ENCODE data around the gene POMP. TPM values are rescaled to one million over a fixed set of nuclear protein-coding genes. Genes with fewer than 3 reads are reported as not detected.

POMP gene
- total RNA-seq, 1 donor from 2014 or later: 54.0 TPM

- Mint-ChIP-seq H3K36me3 (ENCODE audit: low read depth) (peaks cover 10% of the 10 kb centered on the region), H3K9me3 (no peaks in the 10 kb centered on the region), H3K4me3 (peak overlapping the region; percentile 92), H3K4me1 (peaks cover 23% of the 10 kb centered on the region), H3K27ac (peak overlapping the region; percentile 92), H3K27me3 (no peaks in the 10 kb centered on the region)
- DNase-seq (no peak), ATAC-seq (ENCODE audit: low read depth) (no peak)
- intact Hi-C loops (cut with micrococcal nuclease): loop anchor here (1.0 to 10.0 kb wide), 8 partner anchors 10 to 1933 kb away; partner anchors contain the start of genes MTIF3 and RPL21
- ChIA-PET POLR2A (interaction anchor here (1.2 to 4.3 kb wide), 3 partner anchors 10 to 1097 kb away, joined by 5 to 37 read pairs (median 14); partner anchors contain the start of genes LNX2 and POMP), CTCF (interaction anchor here (1.2 kb wide), 1 partner anchor 13 kb away, joined by 3 read pairs; no protein-coding TSS in a partner anchor)
- TF ChIP-seq, protein P1, sequence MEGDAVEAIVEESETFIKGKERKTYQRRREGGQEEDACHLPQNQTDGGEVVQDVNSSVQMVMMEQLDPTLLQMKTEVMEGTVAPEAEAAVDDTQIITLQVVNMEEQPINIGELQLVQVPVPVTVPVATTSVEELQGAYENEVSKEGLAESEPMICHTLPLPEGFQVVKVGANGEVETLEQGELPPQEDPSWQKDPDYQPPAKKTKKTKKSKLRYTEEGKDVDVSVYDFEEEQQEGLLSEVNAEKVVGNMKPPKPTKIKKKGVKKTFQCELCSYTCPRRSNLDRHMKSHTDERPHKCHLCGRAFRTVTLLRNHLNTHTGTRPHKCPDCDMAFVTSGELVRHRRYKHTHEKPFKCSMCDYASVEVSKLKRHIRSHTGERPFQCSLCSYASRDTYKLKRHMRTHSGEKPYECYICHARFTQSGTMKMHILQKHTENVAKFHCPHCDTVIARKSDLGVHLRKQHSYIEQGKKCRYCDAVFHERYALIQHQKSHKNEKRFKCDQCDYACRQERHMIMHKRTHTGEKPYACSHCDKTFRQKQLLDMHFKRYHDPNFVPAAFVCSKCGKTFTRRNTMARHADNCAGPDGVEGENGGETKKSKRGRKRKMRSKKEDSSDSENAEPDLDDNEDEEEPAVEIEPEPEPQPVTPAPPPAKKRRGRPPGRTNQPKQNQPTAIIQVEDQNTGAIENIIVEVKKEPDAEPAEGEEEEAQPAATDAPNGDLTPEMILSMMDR (IDR thresholded peaks at IDR 0.05): no peak
Observed at GRCh38 chr13:28718196-28718542, 59.2 kb downstream of the POMP start.

DNA sequence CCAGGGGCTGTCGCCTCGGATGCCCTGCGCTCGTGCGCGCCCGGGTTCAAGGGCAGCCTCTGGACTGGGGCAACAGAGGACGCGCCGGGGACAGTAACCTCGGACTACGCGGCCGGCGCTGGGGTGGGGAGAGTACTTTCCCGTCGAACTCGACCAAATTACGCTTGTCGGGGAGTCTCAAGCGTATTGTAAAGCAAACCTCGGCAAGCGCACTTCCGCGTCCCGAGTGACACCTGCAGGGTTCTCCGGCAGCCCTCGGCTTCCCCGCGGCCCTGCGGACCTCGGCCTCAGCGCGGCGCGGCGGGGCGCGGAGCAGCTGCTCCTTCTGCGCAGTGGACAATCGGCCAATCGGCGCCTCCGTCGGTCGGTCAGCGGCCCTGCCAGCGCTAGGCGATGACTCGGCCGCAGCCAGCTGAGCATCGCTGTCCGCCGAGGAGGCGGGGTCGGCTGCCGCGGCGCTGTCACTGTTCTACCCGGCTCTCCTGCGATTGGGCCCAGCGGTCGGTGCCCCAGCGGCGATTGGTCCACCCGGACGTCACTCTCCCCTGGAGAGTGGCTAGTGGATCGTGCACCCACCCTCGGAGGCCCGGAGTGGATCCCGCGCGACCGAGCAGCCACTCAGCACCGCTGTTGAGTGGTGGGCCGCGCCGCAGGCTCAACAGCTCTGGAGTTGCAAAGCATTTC is 59.8 kb downstream of the POMP start, which contains the start of gene SLC46A3:
Gene SLC46A3 (minus strand): TSS at position 428 of the 684 bp plus-strand sequence. CDS start 972 bp downstream, outside the sequence.
- ATAC-seq (ENCODE audit: low read depth) (peak; percentile 98), DNase-seq (peak; percentile 95)
- intact Hi-C loops (cut with micrococcal nuclease): loop anchor here (1.0 to 10.0 kb wide), 10 partner anchors 10 to 1934 kb away; partner anchors contain the start of genes MTIF3, POMP and RPL21
- peak within 1 kb of the TSS; percentile 92 for H3K27ac Mint-ChIP-seq
- peak within 1 kb of the TSS; percentile 92 for H3K4me3 Mint-ChIP-seq
- TF ChIP-seq, protein P1 (IDR thresholded peaks at IDR 0.05): no peak
- H3K4me1 Mint-ChIP-seq: peaks cover 23% of the 10 kb centered on the region
- ChIA-PET CTCF (interaction anchor here (1.2 kb wide), 1 partner anchor 14 kb away, joined by 3 read pairs; no protein-coding TSS in a partner anchor), POLR2A (interaction anchor here (0.5 to 4.3 kb wide), 4 partner anchors 8 to 1098 kb away, joined by 3 to 37 read pairs (median 10); partner anchors contain the start of genes LNX2 and POMP)
- no peaks in the 10 kb centered on the region for H3K27me3 Mint-ChIP-seq
- peaks cover 6% of the 10 kb centered on the region for H3K36me3 Mint-ChIP-seq (ENCODE audit: low read depth)
- H3K9me3 Mint-ChIP-seq: no peaks in the 10 kb centered on the region

DNA sequence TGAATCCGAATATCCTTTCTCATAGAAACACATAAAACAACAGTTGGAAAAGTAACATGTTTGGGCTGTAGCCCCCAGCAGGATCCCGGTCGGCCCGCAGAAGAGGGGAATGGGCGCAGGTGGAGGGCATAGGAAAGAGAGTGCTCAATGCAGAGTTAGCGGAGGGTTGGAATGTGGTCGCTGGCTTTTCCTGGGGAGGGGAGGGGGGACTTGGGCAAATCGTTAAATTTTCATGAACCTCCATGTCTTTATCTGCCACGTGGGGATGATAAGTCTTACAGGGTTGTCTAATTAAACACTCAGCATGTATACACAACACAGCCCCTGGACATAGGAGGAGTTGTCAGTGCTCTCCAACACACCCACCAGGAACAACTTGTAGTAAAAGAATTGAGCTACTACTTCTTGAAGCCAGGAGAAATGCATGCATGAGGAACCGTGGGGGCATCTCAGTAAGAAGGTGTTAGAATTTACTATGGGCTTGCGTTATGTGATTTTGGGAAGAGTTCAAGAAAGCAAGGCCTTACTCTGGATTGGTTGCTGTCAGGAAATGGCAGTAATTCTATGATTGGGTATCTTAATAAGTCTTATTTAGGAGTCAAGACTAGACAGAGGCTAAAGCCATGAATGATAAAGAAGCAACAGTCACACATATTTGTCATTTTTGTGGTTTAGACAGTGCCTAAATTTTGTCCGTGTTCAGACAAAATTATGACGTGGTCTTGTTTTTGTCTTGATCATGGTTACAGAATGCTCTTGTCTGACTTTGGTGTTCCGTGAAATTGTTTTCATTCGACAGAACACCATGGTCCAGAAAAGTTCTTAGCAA is 60.5 kb downstream of the POMP start:
- Mint-ChIP-seq H3K27me3 (peaks cover 2% of the 10 kb centered on the region), H3K4me3 (peak overlapping the region; percentile 92), H3K27ac (peak overlapping the region; percentile 92), H3K36me3 (ENCODE audit: low read depth) (peaks cover 6% of the 10 kb centered on the region), H3K4me1 (peaks cover 23% of the 10 kb centered on the region), H3K9me3 (no peaks in the 10 kb centered on the region)
- ATAC-seq (ENCODE audit: low read depth) (no peak), DNase-seq (no peak)
- intact Hi-C loops (cut with micrococcal nuclease): loop anchor here (1.0 to 10.0 kb wide), 9 partner anchors 60 to 1935 kb away; partner anchors contain the start of genes MTIF3, POMP and RPL21
- CTCF ChIA-PET: interaction anchor here (1.2 kb wide), 1 partner anchor 14 kb away, joined by 3 read pairs; no protein-coding TSS in a partner anchor
- POLR2A ChIA-PET: interaction anchor here (0.5 to 4.3 kb wide), 3 partner anchors 9 to 61 kb away, joined by 3 to 37 read pairs (median 14); partner anchors contain the start of gene POMP
- TF ChIP-seq, protein P1 (IDR thresholded peaks at IDR 0.05): no peak

GRCh38 chr13:28723806-28724205 is 64.9 kb downstream of the POMP start:
- Mint-ChIP-seq H3K4me3 (no peak overlapping the region), H3K27me3 (peaks cover 18% of the 10 kb centered on the region), H3K4me1 (peaks cover 8% of the 10 kb centered on the region), H3K9me3 (no peaks in the 10 kb centered on the region), H3K36me3 (ENCODE audit: low read depth) (peaks cover 3% of the 10 kb centered on the region), H3K27ac (no peak overlapping the region)
- DNase-seq: no peak
- TF ChIP-seq, protein P1 (IDR thresholded peaks at IDR 0.05): no peak
- no peak for ATAC-seq (ENCODE audit: low read depth)
- ChIA-PET POLR2A (no interaction called here), CTCF (no interaction called here)
- intact Hi-C loops (cut with micrococcal nuclease): no loop called here
